Glutamatergic neuron (in vitro differentiated cells): ENCODE data around the gene DEAF1. TPM values are rescaled to one million over a fixed set of nuclear protein-coding genes. Genes with fewer than 3 reads are reported as not detected.
"Not testable (repeated sequence)": the region's sequence is repeated elsewhere in the genome, so short reads cannot be mapped to it uniquely, and the experiment has no call there.

Source experiments
- DNase-seq: peaks from one replicate; pipeline ENCODE4 v3.0.0; 2022
- H3K27ac Mint-ChIP-seq: one replicate; pipeline ENCODE4 v1.8.0; 2020; ENCODE audit warnings: mild to moderate bottlenecking, mixed read lengths, inconsistent platforms; ENCODE audit not compliant: unreplicated experiment
- H3K27me3 Mint-ChIP-seq: one replicate; pipeline ENCODE4 v1.8.0; 2020; ENCODE audit warnings: mild to moderate bottlenecking, moderate library complexity, mixed read lengths, inconsistent platforms; ENCODE audit not compliant: unreplicated experiment
- H3K36me3 Mint-ChIP-seq: one replicate; pipeline ENCODE4 v1.8.0; 2020; ENCODE audit warnings: mild to moderate bottlenecking, mixed read lengths, inconsistent platforms; ENCODE audit not compliant: unreplicated experiment
- H3K4me1 Mint-ChIP-seq: one replicate; pipeline ENCODE4 v1.8.0; 2020; ENCODE audit warnings: mild to moderate bottlenecking, low read depth, mixed read lengths, inconsistent platforms; ENCODE audit not compliant: unreplicated experiment
- H3K4me3 Mint-ChIP-seq: one replicate; pipeline ENCODE4 v1.8.0; 2020; ENCODE audit warnings: mild to moderate bottlenecking, mixed read lengths, inconsistent platforms; ENCODE audit not compliant: unreplicated experiment
- H3K9me3 Mint-ChIP-seq: one replicate; pipeline ENCODE4 v1.8.0; 2020; ENCODE audit warnings: mild to moderate bottlenecking, moderate library complexity, mixed read lengths, inconsistent platforms; ENCODE audit not compliant: unreplicated experiment
- CTCF ChIP-seq: fragments of 200-600 bp; sonication (generic); IDR thresholded peaks from one replicate; pipeline ENCODE4 v1.5.0; 2021; ENCODE audit not compliant: partially characterized antibody, unreplicated experiment
- total RNA-seq: library from RNA; stranded (reverse); fragmentation: NEBNext Ultra II Directional; extraction: Animal tissue kit (Norgen Biotek cat#: 25700); gene quantifications from one replicate; pipeline ENCODE4 v1.2.1, GENCODE V29; 2021; ENCODE audit not compliant: unreplicated experiment

DEAF1 gene
- total RNA-seq, 1 donor from 2014 or later, result 51.5 TPM

GRCh38 chr11:653837-654236 lies 41.2 kb downstream of the DEAF1 start:
- Mint-ChIP-seq H3K27me3 (no peaks in the 10 kb centered on the region), H3K4me3 (no peak overlapping the region), H3K4me1 (no peaks in the 10 kb centered on the region), H3K27ac (no peak overlapping the region), H3K36me3 (no peaks in the 10 kb centered on the region), H3K9me3 (no peaks in the 10 kb centered on the region)
- DNase-seq, result no peak
- TF ChIP-seq CTCF, result no peak

DNA sequence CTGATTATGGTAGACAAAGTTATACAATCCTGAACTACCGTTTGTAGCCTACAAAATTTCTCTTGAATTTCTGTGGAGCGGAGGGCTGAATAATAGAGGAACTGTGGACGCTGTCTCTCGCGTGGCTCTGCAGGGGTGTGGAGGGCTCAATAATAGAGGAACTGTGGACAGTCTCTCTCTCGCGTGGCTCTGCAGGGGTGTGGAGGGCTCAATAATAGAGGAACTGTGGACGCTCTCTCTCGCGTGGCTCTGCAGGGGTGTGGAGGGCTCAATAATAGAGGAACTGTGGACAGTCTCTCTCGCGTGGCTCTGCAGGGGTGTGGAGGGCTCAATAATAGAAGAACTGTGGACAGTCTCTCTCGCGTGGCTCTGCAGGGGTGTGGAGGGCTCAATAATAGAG lies 41.9 kb downstream of the DEAF1 start:
- not testable (repeated sequence) for H3K4me3 Mint-ChIP-seq, H3K27ac Mint-ChIP-seq, H3K36me3 Mint-ChIP-seq, H3K4me1 Mint-ChIP-seq, H3K27me3 Mint-ChIP-seq, DNase-seq, H3K9me3 Mint-ChIP-seq

DNA sequence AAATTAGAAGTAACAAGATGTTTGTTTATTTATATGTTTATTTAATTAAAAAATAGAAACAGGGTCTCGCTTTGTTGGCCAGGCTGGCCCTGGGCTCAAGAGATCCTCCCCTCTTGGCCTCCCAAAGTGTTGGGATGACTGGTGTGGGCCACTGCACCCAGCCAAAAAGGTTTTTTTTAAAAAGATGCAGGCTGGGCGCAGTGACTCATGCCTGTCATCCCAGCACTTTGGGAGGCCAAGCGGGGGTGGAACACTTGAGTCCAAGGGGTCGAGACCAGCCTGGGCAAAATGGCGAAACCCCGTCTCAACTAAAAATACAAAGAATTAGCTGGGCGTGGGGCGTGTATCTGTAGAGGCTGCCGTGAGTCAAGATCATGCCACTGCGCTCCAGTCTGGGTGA lies 44.5 kb downstream of the DEAF1 start:
- Mint-ChIP-seq H3K9me3 (no peaks in the 10 kb centered on the region), H3K27me3 (no peaks in the 10 kb centered on the region), H3K36me3 (no peaks in the 10 kb centered on the region), H3K4me1 (peaks cover 3% of the 10 kb centered on the region), H3K4me3 (no peak overlapping the region), H3K27ac (no peak overlapping the region)
- no peak for TF ChIP-seq CTCF
- DNase-seq, result no peak

DNA sequence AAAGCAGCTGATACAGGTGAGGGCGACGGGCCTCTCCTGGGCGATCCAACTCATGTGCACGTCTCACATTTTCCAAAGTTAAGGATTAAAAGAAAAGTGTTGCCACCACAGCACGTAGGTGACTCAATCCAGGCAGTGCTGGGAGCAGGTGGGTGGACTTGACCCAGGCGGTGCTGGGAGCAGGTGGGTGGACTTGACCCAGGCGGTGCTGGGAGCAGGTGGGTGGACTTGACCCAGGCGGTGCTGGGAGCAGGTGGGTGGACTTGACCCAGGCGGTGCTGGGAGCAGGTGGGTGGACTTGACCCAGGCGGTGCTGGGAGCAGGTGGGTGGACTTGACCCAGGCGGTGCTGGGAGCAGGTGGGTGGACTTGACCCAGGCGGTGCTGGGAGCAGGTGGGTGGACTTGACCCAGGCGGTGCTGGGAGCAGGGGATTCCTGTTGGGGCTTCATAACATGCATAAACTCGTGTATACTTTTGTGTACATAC lies 47.3 kb downstream of the DEAF1 start:
- H3K9me3 Mint-ChIP-seq, H3K4me1 Mint-ChIP-seq, H3K4me3 Mint-ChIP-seq, H3K27me3 Mint-ChIP-seq, DNase-seq, H3K36me3 Mint-ChIP-seq: not testable (repeated sequence)
- H3K27ac Mint-ChIP-seq, result peak overlapping the region; percentile 6

DNA sequence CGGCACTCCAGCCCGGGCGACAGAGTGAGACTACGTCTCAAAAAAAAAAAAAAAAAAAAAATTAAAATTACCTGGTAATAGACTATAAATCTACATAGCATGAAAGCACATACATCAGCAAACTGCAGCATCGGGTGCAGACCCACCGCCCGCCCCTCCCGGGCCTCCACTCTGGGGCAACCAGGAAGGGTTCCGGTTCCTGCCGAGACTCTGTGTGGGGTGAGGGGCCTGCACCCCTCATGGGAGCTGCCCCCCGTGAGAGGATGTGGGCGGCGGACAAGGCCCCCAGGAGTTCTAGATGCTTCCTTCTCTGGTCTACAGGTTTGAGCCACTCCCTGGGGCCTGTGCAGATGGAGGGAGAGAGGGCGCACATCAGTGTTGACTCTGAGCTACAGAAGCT lies 48.8 kb downstream of the DEAF1 start:
- peaks cover 2% of the 10 kb centered on the region for H3K27me3 Mint-ChIP-seq
- no peaks in the 10 kb centered on the region for H3K36me3 Mint-ChIP-seq
- no peak overlapping the region for H3K4me3 Mint-ChIP-seq
- H3K4me1 Mint-ChIP-seq, result peaks cover 3% of the 10 kb centered on the region
- H3K27ac Mint-ChIP-seq, result no peak overlapping the region
- H3K9me3 Mint-ChIP-seq, result peaks cover 2% of the 10 kb centered on the region
- DNase-seq, result no peak
- no peak for TF ChIP-seq CTCF

DNA sequence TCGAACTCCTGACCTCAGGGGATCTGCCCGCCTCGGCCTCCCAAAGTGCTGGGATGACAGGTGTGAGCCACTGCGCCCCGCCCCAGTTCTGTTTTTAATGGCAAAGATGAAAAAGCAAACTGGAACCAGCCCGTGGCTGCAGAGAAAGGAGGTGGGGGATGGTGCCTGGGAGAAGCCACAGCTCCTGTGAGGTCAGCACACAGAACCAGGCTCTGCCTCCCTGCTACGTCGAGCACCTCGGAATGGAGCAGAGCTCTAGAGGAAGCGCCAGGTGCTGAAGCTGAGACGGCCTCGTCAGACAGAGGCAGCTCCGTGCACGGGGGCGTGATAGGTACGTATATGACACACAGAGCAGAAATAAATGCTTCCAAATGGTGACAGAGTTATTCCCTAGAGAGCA lies 49.5 kb downstream of the DEAF1 start:
- H3K36me3 Mint-ChIP-seq, result no peaks in the 10 kb centered on the region
- H3K4me1 Mint-ChIP-seq, result peaks cover 3% of the 10 kb centered on the region
- DNase-seq, result no peak
- peaks cover 2% of the 10 kb centered on the region for H3K27me3 Mint-ChIP-seq
- H3K9me3 Mint-ChIP-seq, result peaks cover 2% of the 10 kb centered on the region
- TF ChIP-seq CTCF, result no peak
- peak overlapping the region; percentile 11 for H3K4me3 Mint-ChIP-seq
- H3K27ac Mint-ChIP-seq, result no peak overlapping the region
